ENCODE results near the gene ARID1B. TPM values are rescaled to one million over a fixed set of nuclear protein-coding genes. Genes with fewer than 3 reads are reported as not detected.
A peak's percentile ranks its signal among the peaks of the same experiment; 100 is the strongest.

The ARID1B gene
- total and polyA plus RNA-seq, 2 of the 13 experiments (the other 11 are each of a cell fraction or from before 2014, with no cell fraction given): 20.1 to 32.6 TPM

DNA sequence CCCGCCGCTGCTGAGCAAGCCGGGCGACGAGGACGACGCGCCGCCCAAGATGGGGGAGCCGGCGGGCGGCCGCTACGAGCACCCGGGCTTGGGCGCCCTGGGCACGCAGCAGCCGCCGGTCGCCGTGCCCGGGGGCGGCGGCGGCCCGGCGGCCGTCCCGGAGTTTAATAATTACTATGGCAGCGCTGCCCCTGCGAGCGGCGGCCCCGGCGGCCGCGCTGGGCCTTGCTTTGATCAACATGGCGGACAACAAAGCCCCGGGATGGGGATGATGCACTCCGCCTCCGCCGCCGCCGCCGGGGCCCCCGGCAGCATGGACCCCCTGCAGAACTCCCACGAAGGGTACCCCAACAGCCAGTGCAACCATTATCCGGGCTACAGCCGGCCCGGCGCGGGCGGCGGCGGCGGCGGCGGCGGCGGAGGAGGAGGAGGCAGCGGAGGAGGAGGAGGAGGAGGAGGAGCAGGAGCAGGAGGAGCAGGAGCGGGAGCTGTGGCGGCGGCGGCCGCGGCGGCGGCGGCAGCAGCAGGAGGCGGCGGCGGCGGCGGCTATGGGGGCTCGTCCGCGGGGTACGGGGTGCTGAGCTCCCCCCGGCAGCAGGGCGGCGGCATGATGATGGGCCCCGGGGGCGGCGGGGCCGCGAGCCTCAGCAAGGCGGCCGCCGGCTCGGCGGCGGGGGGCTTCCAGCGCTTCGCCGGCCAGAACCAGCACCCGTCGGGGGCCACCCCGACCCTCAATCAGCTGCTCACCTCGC, 1.5 kb downstream of the ARID1B start:
- Histone ChIP-seq H3K27me3 (ENCODE audit: control insufficient read depth in 1 of 2, insufficient read depth in 2 of 2, low read length in 2 of 2) (no peaks in the 10 kb centered on the region; a peak in 1 of 5 replicates), H3K9me3 (ENCODE audit: low read length) (no peaks in the 10 kb centered on the region), H3K4me1 (ENCODE audit: insufficient read depth, low read length) (peaks cover 36% of the 10 kb centered on the region), H3K9ac (ENCODE audit: insufficient read depth, low read depth, low read length) (peak overlapping the region; percentile 89), H3K79me2 (ENCODE audit: insufficient read depth, low read length) (peaks cover 50% of the 10 kb centered on the region), H4K20me1 (ENCODE audit: insufficient read depth, low read length) (peaks cover 36% of the 10 kb centered on the region), H2AFZ (ENCODE audit: low read length) (no peak overlapping the region), H3K4me3 (replicated peaks in 1 of 3; ENCODE audit: insufficient read depth in 1 of 3, low read depth in 2 of 3, low read length in 3 of 3) (peak overlapping the region; percentile 68 to 95 (median 93)), H3K4me2 (ENCODE audit: low read depth, low read length) (peak overlapping the region; percentile 58), H3K27ac (ENCODE audit: extremely low read length, insufficient read depth, low read length) (peak overlapping the region; percentile 89), H3K36me3 (replicated peaks in 1 of 2; ENCODE audit: control insufficient read depth in 1 of 2, insufficient read depth in 2 of 2, low read length in 2 of 2) (no peaks in the 10 kb centered on the region)
- intact Hi-C loops (cut with micrococcal nuclease; ENCODE audit: unreplicated experiment): loop anchor here (5.0 kb wide), 1 partner anchor 216 kb away; no protein-coding TSS in a partner anchor
- in situ Hi-C loops (cut with HindIII; ENCODE audit: extremely low pct_ligation_motif_present, low pct_unique_long_range_greater_than_20kb): no loop called here
- no peak for FAIRE-seq
- ATAC-seq: peak; percentile 5; the same call in 2 of the 3 replicates
- ChIA-PET CTCF (ENCODE audit: low intra/inter-chr PET ratio, low total read pairs) (no interaction called here), POLR2A (interaction anchor here (0.6 to 1.9 kb wide), 4 partner anchors 11 to 154 kb away, joined by 3 to 10 read pairs (median 4); no protein-coding TSS in a partner anchor)
- 0% methylated on average over 2 of the region's 100 CpGs for WGBS (ENCODE audit: low lambda C conversion rate)
- no TSS peak for BruUV-seq (replicated peaks)
- peak; percentile 34 for DNase-seq (ENCODE audit: low spot score)
- TF ChIP-seq IKZF4 (CRISPR knock-in tag; IDR thresholded peaks at IDR 0.05; ENCODE audit: borderline replicate concordance, low read depth, not compliant biosample characterization) (no peak), ZNF101 (CRISPR knock-in tag; IDR thresholded peaks at IDR 0.05; ENCODE audit: borderline replicate concordance, low read depth) (0 out of 2 replicates have a peak, but pooled peaks have one; percentile 21), ZBTB39 (CRISPR knock-in tag; IDR thresholded peaks at IDR 0.05) (no peak), ZNF782 (CRISPR knock-in tag; IDR thresholded peaks at IDR 0.05; ENCODE audit: borderline replicate concordance) (no peak), ZFY (CRISPR knock-in tag; IDR thresholded peaks at IDR 0.05) (peak; percentile 72), MIXL1 (CRISPR knock-in tag; IDR thresholded peaks at IDR 0.05) (no peak), ZNF24 (IDR thresholded peaks at IDR 0.05) (no peak), ATF7-NPFF (CRISPR knock-in tag; IDR thresholded peaks at IDR 0.05; ENCODE audit: low read depth) (no peak), STAT6 (CRISPR knock-in tag; IDR thresholded peaks at IDR 0.05; ENCODE audit: borderline replicate concordance) (no peak), CHCHD3 (CRISPR knock-in tag; IDR thresholded peaks at IDR 0.05) (peak; percentile 9; the same call in 1 of the 2 replicates), AGO2 (optimal IDR thresholded peaks at IDR 0.05; ENCODE audit: low read depth, low read length) (peak; percentile 57), POLR2A (IDR thresholded peaks at IDR 0.05; ENCODE audit: insufficient read depth in 1 of 2, low read depth in 2 of 2, low read length in 2 of 2) (peak in 1 of 2 experiments; percentile 18; a peak in 2 of 4 replicates), ARID3A (IDR thresholded peaks at IDR 0.05; ENCODE audit: low read depth, low read length) (no peak), CC2D1A (CRISPR knock-in tag; IDR thresholded peaks at IDR 0.05) (no peak), KDM2A (CRISPR knock-in tag; IDR thresholded peaks at IDR 0.05; ENCODE audit: borderline replicate concordance, low read depth) (peak; percentile 34; the same call in 1 of the 2 replicates), RBFOX2 (IDR thresholded peaks at IDR 0.05; ENCODE audit: low read depth, low read length) (peak; percentile 56)
